GM23248 (cell line): Measurements from ENCODE around the gene AP2A2. TPM values are rescaled to one million over a fixed set of nuclear protein-coding genes. Genes with fewer than 3 reads are reported as not detected.

Experiments
- DNase-seq: peaks from one replicate; pipeline ENCODE4 v3.0.0-alpha.2; 2015
- H2AFZ ChIP-seq: fragments of 200-600 bp; sonication (generic); 2 replicates; pipeline ENCODE4 v1.6.1; 2016; ENCODE audit warnings: antibody characterized with exemption
- H3F3A ChIP-seq: fragments of 200-600 bp; sonication (generic); 2 replicates; pipeline ENCODE4 v1.6.1; 2016; ENCODE audit warnings: mild to moderate bottlenecking, antibody characterized with exemption, mixed run types; ENCODE audit not compliant: insufficient read depth
- H3K27ac ChIP-seq: fragments of 200-600 bp; sonication (generic); 2 replicates; pipeline ENCODE4 v1.5.1; 2016; ENCODE audit warnings: mild to moderate bottlenecking
- H3K27me3 ChIP-seq: fragments of 200-600 bp; sonication (generic); replicated peaks from 2 replicates; pipeline ENCODE4 v1.6.1; 2016; ENCODE audit warnings: mild to moderate bottlenecking; ENCODE audit not compliant: insufficient read depth
- H3K36me3 ChIP-seq: fragments of 200-600 bp; sonication (generic); 2 replicates; pipeline ENCODE4 v1.6.1; 2016; ENCODE audit warnings: low read depth, mild to moderate bottlenecking
- H3K4me1 ChIP-seq: fragments of 200-600 bp; sonication (generic); 2 replicates; pipeline ENCODE4 v1.6.1; 2016; ENCODE audit warnings: mild to moderate bottlenecking; ENCODE audit not compliant: insufficient read depth
- H3K4me2 ChIP-seq: fragments of 200-600 bp; sonication (generic); one replicate; pipeline ENCODE4 v1.6.1; 2016; ENCODE audit warnings: mild to moderate bottlenecking; ENCODE audit not compliant: unreplicated experiment
- H3K4me3 ChIP-seq: fragments of 200-600 bp; sonication (generic); 2 replicates; pipeline ENCODE4 v1.5.1; 2016; ENCODE audit warnings: mild to moderate bottlenecking
- H3K79me2 ChIP-seq: fragments of 200-600 bp; sonication (generic); 2 replicates; pipeline ENCODE4 v1.6.1; 2016; ENCODE audit warnings: mild to moderate bottlenecking; ENCODE audit not compliant: insufficient read depth
- H3K9ac ChIP-seq: fragments of 200-600 bp; sonication (generic); 2 replicates; pipeline ENCODE4 v1.6.1; 2016; ENCODE audit warnings: mild to moderate bottlenecking
- H3K9me2 ChIP-seq: fragments of 200-600 bp; sonication (generic); 2 replicates; pipeline ENCODE4 v1.6.1; 2016; ENCODE audit warnings: mixed run types, mild to moderate bottlenecking, moderate library complexity; ENCODE audit not compliant: insufficient read depth
- H3K9me3 ChIP-seq: fragments of 200-600 bp; sonication (generic); one replicate; pipeline ENCODE4 v1.6.1; 2017; ENCODE audit warnings: low read depth
- H4K20me1 ChIP-seq: fragments of 200-600 bp; sonication (generic); 2 replicates; pipeline ENCODE4 v1.6.0; 2016; ENCODE audit not compliant: insufficient read depth
- EZH2 ChIP-seq: fragments of 200-600 bp; sonication (generic); IDR thresholded peaks from 2 replicates; pipeline ENCODE4 v1.6.1; 2018; ENCODE audit warnings: antibody characterized with exemption, mild to moderate bottlenecking; ENCODE audit not compliant: insufficient read depth, poor library complexity, severe bottlenecking
- EZH2phosphoT487 ChIP-seq: fragments of 200-600 bp; sonication (generic); IDR thresholded peaks from 2 replicates; pipeline ENCODE4 v1.6.1; 2018; ENCODE audit warnings: antibody characterized with exemption, moderate library complexity, mild to moderate bottlenecking, low read depth; ENCODE audit not compliant: insufficient read depth
- WGBS, 2 experiments: methylation state at CpG; one replicate each; pipeline ENCODE4 v1.1.6; 2015 to 2017; ENCODE audit warnings: low lambda C conversion rate in 2 of 2, low coverage in 1 of 2; ENCODE audit errors: missing lambda C conversion rate in 2 of 2; 5-methylcytosine and 5-hydroxymethylcytosine counted together
- in situ Hi-C: fragments of 300-500 bp; cut with MboI; formaldehyde crosslinking; loops from 2 replicates; pipeline ENCODE4 v1.15.0; 2020
- polyA plus RNA-seq: library from polyadenylated mRNA; unstranded; fragments of >200 nt; fragmentation: Nextera tagmentation; extraction: Ambion mirVana; gene quantifications from 2 replicates; pipeline ENCODE4 v1.2.1, GENCODE V29; 2016
- small RNA-seq: library from RNA; depleted of rRNA; stranded (forward); fragments of <200 nt; gene quantifications from one replicate; pipeline ENCODE3, GENCODE V24; 2014; ENCODE audit warnings: low read depth, low replicate concordance
- total RNA-seq: library from RNA; depleted of rRNA; stranded (reverse); fragments of >200 nt; shearing (Covaris generic); gene quantifications from 2 replicates; pipeline ENCODE4 v1.2.3, GENCODE V29; 2014; rRNA removed

AP2A2 gene
- total and polyA plus RNA-seq, 2 experiments from 2014 or later: 31.1 to 38.3 TPM

- TF ChIP-seq EZH2 (no peak), EZH2phosphoT487 (no peak)
- no peaks in the 10 kb centered on the region; the same call in 1 of the 2 replicates for H3K27me3 ChIP-seq
- 0 out of 2 replicates have a peak, but pooled peaks cover 6% of the 10 kb centered on the region for H3K4me1 ChIP-seq
- no peak overlapping the region for H3K9ac ChIP-seq
- H3K9me2 ChIP-seq: no peaks in the 10 kb centered on the region
- H2AFZ ChIP-seq: no peak overlapping the region
- H3K4me3 ChIP-seq: no peak overlapping the region
- no peak overlapping the region for H3K27ac ChIP-seq
- no peaks in the 10 kb centered on the region for H4K20me1 ChIP-seq
- H3K36me3 ChIP-seq: no peaks in the 10 kb centered on the region
- no peak for DNase-seq
- in situ Hi-C loops: no loop called here
- no peaks in the 10 kb centered on the region for H3F3A ChIP-seq
- peak overlapping the region; percentile 19 for H3K4me2 ChIP-seq
- H3K79me2 ChIP-seq: no peaks in the 10 kb centered on the region
- WGBS, 2 experiments: 78 to 82% methylated on average over 16 of the region's 16 CpGs
- no peaks in the 10 kb centered on the region for H3K9me3 ChIP-seq
Observed at GRCh38 chr11:1060410-1060809, 134.7 kb downstream of the AP2A2 start.

- Histone ChIP-seq H4K20me1 (no peaks in the 10 kb centered on the region), H3K4me2 (peak overlapping the region; percentile 19), H3K36me3 (no peaks in the 10 kb centered on the region), H3K9me3 (no peaks in the 10 kb centered on the region), H3K79me2 (no peaks in the 10 kb centered on the region), H3K4me1 (0 out of 2 replicates have a peak, but pooled peaks cover 6% of the 10 kb centered on the region), H3K9me2 (no peaks in the 10 kb centered on the region), H3K4me3 (no peak overlapping the region), H3K27ac (no peak overlapping the region), H2AFZ (no peak overlapping the region), H3F3A (no peaks in the 10 kb centered on the region), H3K27me3 (no peaks in the 10 kb centered on the region; the same call in 1 of the 2 replicates), H3K9ac (no peak overlapping the region)
- in situ Hi-C loops: no loop called here
- DNase-seq: peak; percentile 90
- TF ChIP-seq EZH2: no peak
- WGBS, 2 experiments: 52 to 53% methylated on average over 18 of the region's 18 CpGs
Observed at GRCh38 chr11:1060852-1061616, 135.4 kb downstream of the AP2A2 start.

Small RNA genes within 50 kb of the gene (small RNA-seq; reads per million reads assigned to genes)
- not detected for gene RNU6-1025P

Other genes with a start within 250 kb of the AP2A2 start
- gene DEAF1, start 230.6 kb upstream of the AP2A2 start, total RNA-seq: 31.6 and 38.5 TPM in 2 replicates
- 31.7 and 35.0 TPM in 2 replicates for gene DEAF1, start 230.6 kb upstream of the AP2A2 start, polyA plus RNA-seq
- gene TMEM80, start 230.1 kb upstream of the AP2A2 start, total RNA-seq: 27.0 and 37.3 TPM in 2 replicates
- gene TMEM80, start 230.1 kb upstream of the AP2A2 start, polyA plus RNA-seq: 47.9 and 50.1 TPM in 2 replicates
- gene EPS8L2, start 219.6 kb upstream of the AP2A2 start, total RNA-seq: 58.3 and 59.7 TPM in 2 replicates
- gene EPS8L2, start 219.6 kb upstream of the AP2A2 start, polyA plus RNA-seq: 46.4 and 48.2 TPM in 2 replicates
- 185 and 216 TPM in 2 replicates for gene TALDO1, start 178.4 kb upstream of the AP2A2 start, total RNA-seq
- 313 and 318 TPM in 2 replicates for gene TALDO1, start 178.4 kb upstream of the AP2A2 start, polyA plus RNA-seq
- gene GATD1, start 148.4 kb upstream of the AP2A2 start, total RNA-seq: 38.3 and 45.0 TPM in 2 replicates
- 27.0 and 27.4 TPM in 2 replicates for gene GATD1, start 148.4 kb upstream of the AP2A2 start, polyA plus RNA-seq
- 2.1 and 2.8 TPM in 2 replicates for gene CEND1, start 135.8 kb upstream of the AP2A2 start, total RNA-seq
- gene CEND1, start 135.8 kb upstream of the AP2A2 start, polyA plus RNA-seq: 3.4 and 3.9 TPM in 2 replicates
- gene SLC25A22, start 127.6 kb upstream of the AP2A2 start, total RNA-seq: 10.5 and 13.9 TPM in 2 replicates
- 18.7 and 19.4 TPM in 2 replicates for gene SLC25A22, start 127.6 kb upstream of the AP2A2 start, polyA plus RNA-seq
- 4.2 and 6.4 TPM in 2 replicates for gene PIDD1, start 120.6 kb upstream of the AP2A2 start, total RNA-seq
- 7.3 and 8.5 TPM in 2 replicates for gene PIDD1, start 120.6 kb upstream of the AP2A2 start, polyA plus RNA-seq
- 162 and 263 TPM in 2 replicates for gene RPLP2, start 115.9 kb upstream of the AP2A2 start, total RNA-seq
- 726 and 744 TPM in 2 replicates for gene RPLP2, start 115.9 kb upstream of the AP2A2 start, polyA plus RNA-seq
- gene PNPLA2, start 107.0 kb upstream of the AP2A2 start, total RNA-seq: 35.2 and 38.7 TPM in 2 replicates
- gene PNPLA2, start 107.0 kb upstream of the AP2A2 start, polyA plus RNA-seq: 87.6 and 98.1 TPM in 2 replicates
- gene CRACR2B, start 98.0 kb upstream of the AP2A2 start, total RNA-seq: 0.38 and 2.3 TPM in 2 replicates
- 1.2 and 2.0 TPM in 2 replicates for gene CRACR2B, start 98.0 kb upstream of the AP2A2 start, polyA plus RNA-seq
- 1,651 and 1,751 TPM in 2 replicates for gene CD151, start 92.9 kb upstream of the AP2A2 start, total RNA-seq
- 796 and 807 TPM in 2 replicates for gene CD151, start 92.9 kb upstream of the AP2A2 start, polyA plus RNA-seq
- 67.8 and 113 TPM in 2 replicates for gene POLR2L, start 83.3 kb upstream of the AP2A2 start, total RNA-seq
- 804 and 820 TPM in 2 replicates for gene POLR2L, start 83.3 kb upstream of the AP2A2 start, polyA plus RNA-seq
- gene TSPAN4, start 83.0 kb upstream of the AP2A2 start, total RNA-seq: 340 and 393 TPM in 2 replicates
- gene TSPAN4, start 83.0 kb upstream of the AP2A2 start, polyA plus RNA-seq: 343 and 344 TPM in 2 replicates
- 72.3 and 91.9 TPM in 2 replicates for gene CHID1, start 15.1 kb upstream of the AP2A2 start, total RNA-seq
- 202 and 215 TPM in 2 replicates for gene CHID1, start 15.1 kb upstream of the AP2A2 start, polyA plus RNA-seq
- gene MUC6, start 110.8 kb downstream of the AP2A2 start, total RNA-seq: not detected in 2 replicates
- not detected in 2 replicates for gene MUC6, start 110.8 kb downstream of the AP2A2 start, polyA plus RNA-seq
- not detected in 2 replicates for gene MUC2, start 149.0 kb downstream of the AP2A2 start, total RNA-seq
- not detected in 2 replicates for gene MUC2, start 149.0 kb downstream of the AP2A2 start, polyA plus RNA-seq
- not detected in 2 replicates for gene MUC5AC, start 232.1 kb downstream of the AP2A2 start, total RNA-seq
- gene MUC5AC, start 232.1 kb downstream of the AP2A2 start, polyA plus RNA-seq: not detected in 2 replicates